Activated T-cell treated with anti-CD3 and anti-CD28 coated beads, Interleukin-2, amount 50 U/mL, for 24 hours (primary cell): Measurements from ENCODE around the gene LDLRAD3.

Experiments used
- DNase-seq: peaks from one replicate; pipeline ENCODE4 v3.0.0-alpha.2; 2020
- H3K27ac Mint-ChIP-seq: 2 replicates; pipeline ENCODE4 v1.8.0; 2020; ENCODE audit warnings: mild to moderate bottlenecking, mixed read lengths
- H3K27me3 Mint-ChIP-seq: 2 replicates; pipeline ENCODE4 v1.8.0; 2020; ENCODE audit warnings: mixed read lengths
- H3K36me3 Mint-ChIP-seq: 2 replicates; pipeline ENCODE4 v1.8.0; 2020; ENCODE audit warnings: low read depth, mixed read lengths
- H3K4me1 Mint-ChIP-seq: 2 replicates; pipeline ENCODE4 v1.8.0; 2020; ENCODE audit warnings: low read depth, mixed read lengths
- H3K4me3 Mint-ChIP-seq: 2 replicates; pipeline ENCODE4 v1.8.0; 2020; ENCODE audit warnings: mild to moderate bottlenecking, moderate library complexity, mixed read lengths
- H3K9me3 Mint-ChIP-seq: 2 replicates; pipeline ENCODE4 v1.8.0; 2020; ENCODE audit warnings: mixed read lengths

The LDLRAD3 gene

DNA sequence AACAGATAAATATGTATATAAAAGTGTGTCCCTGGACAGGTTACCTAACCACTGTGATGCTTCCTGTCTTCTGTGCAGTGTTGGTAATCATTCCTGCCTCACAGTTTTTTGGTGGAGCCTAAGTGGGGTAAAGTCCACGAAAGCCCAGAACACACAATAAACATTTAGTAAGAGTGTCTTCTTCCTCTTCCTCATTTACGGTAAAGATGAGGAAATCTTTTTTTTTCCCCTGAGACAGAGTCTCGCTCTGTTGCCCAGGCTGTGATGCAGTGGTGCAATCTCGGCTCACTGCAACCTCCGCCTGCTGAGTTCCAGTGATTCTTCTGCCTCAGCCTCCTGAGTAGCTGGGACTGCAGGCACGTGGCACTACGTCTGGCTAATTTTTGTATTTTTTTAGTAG, 117.1 kb downstream of the LDLRAD3 start:
- no peak overlapping the region for H3K27ac Mint-ChIP-seq
- H3K4me1 Mint-ChIP-seq = no peaks in the 10 kb centered on the region
- no peaks in the 10 kb centered on the region for H3K36me3 Mint-ChIP-seq
- no peak overlapping the region for H3K4me3 Mint-ChIP-seq
- peaks cover 13% of the 10 kb centered on the region for H3K27me3 Mint-ChIP-seq
- peaks cover 4% of the 10 kb centered on the region for H3K9me3 Mint-ChIP-seq
- DNase-seq = no peak

DNA sequence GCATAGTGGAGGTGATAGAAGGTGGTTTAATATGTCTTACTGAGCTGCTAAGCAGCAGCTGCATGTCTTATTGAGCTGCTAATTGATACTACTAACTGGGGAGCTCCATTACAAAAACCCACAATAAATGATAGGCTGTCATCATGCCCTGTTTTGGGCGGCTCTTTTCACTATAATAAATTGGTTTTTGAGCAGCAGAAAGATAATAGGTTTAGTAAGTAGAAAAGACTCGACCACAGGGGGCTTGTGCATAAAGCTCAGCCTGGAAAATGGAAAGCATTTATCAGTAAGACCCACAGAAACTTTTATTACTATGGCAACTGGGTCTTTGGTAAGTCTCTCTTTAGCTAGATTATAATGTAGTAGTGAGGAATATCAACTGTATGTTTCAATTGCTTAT, 117.6 kb downstream of the LDLRAD3 start:
- Mint-ChIP-seq H3K36me3 (no peaks in the 10 kb centered on the region), H3K9me3 (peaks cover 4% of the 10 kb centered on the region), H3K4me1 (no peaks in the 10 kb centered on the region), H3K27ac (no peak overlapping the region), H3K4me3 (no peak overlapping the region), H3K27me3 (peaks cover 13% of the 10 kb centered on the region)
- DNase-seq = no peak

DNA sequence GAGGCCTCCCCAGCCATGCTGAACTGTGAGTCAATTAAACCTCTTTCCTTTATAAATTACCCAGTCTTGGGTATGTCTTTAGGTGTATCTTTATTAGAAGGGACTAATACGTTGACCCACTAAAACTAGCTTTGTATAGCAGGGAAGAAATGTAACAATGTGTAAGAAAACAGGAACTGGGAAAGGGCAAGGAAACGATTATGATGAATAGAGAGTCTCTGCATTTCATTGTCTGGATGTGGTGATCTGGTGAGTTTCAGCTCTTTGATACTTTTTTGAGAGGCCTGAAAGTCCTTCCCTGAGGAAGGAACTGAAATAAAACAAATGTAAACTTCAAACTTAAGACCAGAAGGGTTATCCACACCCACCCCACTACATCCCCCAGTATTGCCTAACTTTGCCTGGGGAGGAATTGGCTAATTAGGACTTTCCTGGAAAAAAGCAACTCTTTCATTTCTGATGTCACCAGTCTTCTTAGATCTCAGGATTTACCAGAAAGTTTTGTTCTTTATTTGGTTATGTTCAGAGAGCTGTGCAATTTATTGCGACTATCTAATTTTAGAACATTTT, 119.0 kb downstream of the LDLRAD3 start:
- no peak overlapping the region for H3K27ac Mint-ChIP-seq
- DNase-seq = no peak
- H3K4me1 Mint-ChIP-seq = no peaks in the 10 kb centered on the region
- H3K36me3 Mint-ChIP-seq = no peaks in the 10 kb centered on the region
- H3K9me3 Mint-ChIP-seq = peaks cover 9% of the 10 kb centered on the region
- peaks cover 14% of the 10 kb centered on the region for H3K27me3 Mint-ChIP-seq
- no peak overlapping the region for H3K4me3 Mint-ChIP-seq

DNA sequence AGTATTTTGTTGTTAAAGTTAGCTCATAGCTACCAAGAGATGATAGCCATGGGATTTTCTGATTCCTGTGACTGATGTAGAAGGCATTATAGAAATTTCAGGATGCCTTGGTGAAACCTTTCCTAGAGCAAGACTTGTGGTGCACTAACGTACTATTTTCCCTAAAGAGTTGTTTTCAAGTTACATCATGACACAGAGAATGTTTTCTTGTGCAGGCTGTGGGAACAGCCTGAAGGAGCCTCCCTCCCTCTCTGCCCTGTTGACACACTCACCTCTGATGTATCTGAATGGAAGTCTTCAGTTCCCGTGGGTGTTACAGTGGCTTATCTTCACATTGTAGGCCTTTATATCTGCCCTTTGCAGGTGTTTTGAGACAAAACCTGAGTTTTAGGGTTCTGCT, 121.6 kb downstream of the LDLRAD3 start:
- Mint-ChIP-seq H3K4me3 (no peak overlapping the region), H3K27me3 (peaks cover 8% of the 10 kb centered on the region), H3K36me3 (no peaks in the 10 kb centered on the region), H3K27ac (no peak overlapping the region), H3K4me1 (no peaks in the 10 kb centered on the region), H3K9me3 (peaks cover 10% of the 10 kb centered on the region)
- no peak for DNase-seq

GRCh38 chr11:36066891-36067290, 123.0 kb downstream of the LDLRAD3 start:
- Mint-ChIP-seq H3K9me3 (peaks cover 8% of the 10 kb centered on the region), H3K27ac (no peak overlapping the region), H3K36me3 (no peaks in the 10 kb centered on the region), H3K4me1 (no peaks in the 10 kb centered on the region), H3K4me3 (no peak overlapping the region), H3K27me3 (peaks cover 9% of the 10 kb centered on the region)
- no peak for DNase-seq

- Mint-ChIP-seq H3K27ac (no peak overlapping the region), H3K27me3 (peaks cover 9% of the 10 kb centered on the region), H3K9me3 (peaks cover 7% of the 10 kb centered on the region), H3K4me3 (no peak overlapping the region), H3K4me1 (no peaks in the 10 kb centered on the region), H3K36me3 (no peaks in the 10 kb centered on the region)
- no peak for DNase-seq
Observed at GRCh38 chr11:36069576-36070212, 125.8 kb downstream of the LDLRAD3 start.

DNA sequence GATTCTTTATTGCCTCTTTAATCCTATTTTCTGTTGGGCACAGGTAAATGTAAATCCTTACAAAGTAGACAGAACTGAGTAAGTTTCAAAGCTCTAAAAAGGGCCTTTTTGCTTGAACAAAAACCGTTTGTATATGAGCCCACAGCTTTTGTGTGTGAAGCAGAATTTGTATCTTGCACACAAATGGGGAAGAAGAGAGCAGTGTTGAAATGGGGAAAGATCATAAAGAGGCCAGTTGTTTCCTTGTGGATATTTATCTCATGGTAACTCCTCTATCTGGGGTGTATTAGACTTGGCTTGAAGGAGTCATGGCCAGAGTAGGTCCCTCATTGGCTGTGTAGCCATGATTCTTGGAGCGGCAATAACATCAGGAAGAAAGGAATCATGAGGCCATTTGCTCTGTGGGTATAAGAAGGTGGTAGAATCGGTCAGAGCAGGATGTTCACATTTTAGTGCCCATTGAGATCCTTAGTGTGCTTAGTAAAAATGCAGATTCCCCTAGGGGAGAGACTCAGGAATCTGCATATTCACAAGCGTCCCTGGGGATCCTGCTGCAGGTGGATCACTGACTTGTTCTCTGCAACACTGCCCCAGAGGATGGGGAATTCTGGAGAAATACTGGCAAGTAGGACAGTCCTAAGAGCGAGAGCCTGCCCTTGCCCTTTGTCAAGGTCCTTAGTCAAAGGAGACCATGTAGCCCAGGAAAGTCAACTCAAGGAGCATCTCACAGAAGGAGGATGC, 126.5 kb downstream of the LDLRAD3 start:
- H3K27ac Mint-ChIP-seq = no peak overlapping the region
- H3K4me1 Mint-ChIP-seq = no peaks in the 10 kb centered on the region
- peaks cover 7% of the 10 kb centered on the region for H3K9me3 Mint-ChIP-seq
- no peak for DNase-seq
- peaks cover 7% of the 10 kb centered on the region for H3K27me3 Mint-ChIP-seq
- H3K36me3 Mint-ChIP-seq = no peaks in the 10 kb centered on the region
- no peak overlapping the region for H3K4me3 Mint-ChIP-seq

- DNase-seq = no peak
- peaks cover 7% of the 10 kb centered on the region for H3K9me3 Mint-ChIP-seq
- H3K4me1 Mint-ChIP-seq = no peaks in the 10 kb centered on the region
- no peak overlapping the region for H3K27ac Mint-ChIP-seq
- H3K36me3 Mint-ChIP-seq = no peaks in the 10 kb centered on the region
- H3K27me3 Mint-ChIP-seq = peaks cover 7% of the 10 kb centered on the region
- no peak overlapping the region for H3K4me3 Mint-ChIP-seq
Observed at GRCh38 chr11:36070954-36071330, 127.1 kb downstream of the LDLRAD3 start.

DNA sequence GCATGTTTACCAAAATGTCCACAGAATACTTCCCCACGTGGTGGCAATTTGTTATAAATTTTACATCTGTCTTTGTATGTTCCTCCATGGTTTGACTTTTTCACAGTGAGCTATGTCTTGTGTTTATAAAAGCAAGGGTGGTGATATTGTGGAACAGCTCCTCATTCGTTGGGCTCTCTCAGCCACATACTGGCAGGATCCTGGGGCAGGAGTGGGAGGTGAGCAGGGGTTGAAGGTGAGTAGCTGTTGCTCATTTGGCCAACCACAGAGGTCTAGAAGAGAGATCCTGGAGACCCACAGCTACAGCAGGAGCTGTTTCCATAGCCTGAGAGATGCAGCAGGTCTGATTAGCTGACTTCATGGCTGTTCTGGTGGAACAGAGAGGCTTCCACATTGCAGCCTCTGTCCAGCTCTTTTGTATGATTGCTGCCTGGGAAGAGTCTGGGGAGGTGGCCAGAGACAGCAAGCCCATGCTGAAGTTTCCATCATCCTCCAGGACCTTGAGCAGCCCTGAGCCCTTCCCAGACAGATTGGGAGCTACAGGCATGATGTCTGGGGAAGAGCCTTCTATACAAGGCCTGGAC, 128.1 kb downstream of the LDLRAD3 start:
- H3K9me3 Mint-ChIP-seq = peaks cover 3% of the 10 kb centered on the region
- H3K36me3 Mint-ChIP-seq = no peaks in the 10 kb centered on the region
- no peak for DNase-seq
- no peak overlapping the region for H3K27ac Mint-ChIP-seq
- H3K27me3 Mint-ChIP-seq = peaks cover 3% of the 10 kb centered on the region
- H3K4me3 Mint-ChIP-seq = no peak overlapping the region
- no peaks in the 10 kb centered on the region for H3K4me1 Mint-ChIP-seq

DNA sequence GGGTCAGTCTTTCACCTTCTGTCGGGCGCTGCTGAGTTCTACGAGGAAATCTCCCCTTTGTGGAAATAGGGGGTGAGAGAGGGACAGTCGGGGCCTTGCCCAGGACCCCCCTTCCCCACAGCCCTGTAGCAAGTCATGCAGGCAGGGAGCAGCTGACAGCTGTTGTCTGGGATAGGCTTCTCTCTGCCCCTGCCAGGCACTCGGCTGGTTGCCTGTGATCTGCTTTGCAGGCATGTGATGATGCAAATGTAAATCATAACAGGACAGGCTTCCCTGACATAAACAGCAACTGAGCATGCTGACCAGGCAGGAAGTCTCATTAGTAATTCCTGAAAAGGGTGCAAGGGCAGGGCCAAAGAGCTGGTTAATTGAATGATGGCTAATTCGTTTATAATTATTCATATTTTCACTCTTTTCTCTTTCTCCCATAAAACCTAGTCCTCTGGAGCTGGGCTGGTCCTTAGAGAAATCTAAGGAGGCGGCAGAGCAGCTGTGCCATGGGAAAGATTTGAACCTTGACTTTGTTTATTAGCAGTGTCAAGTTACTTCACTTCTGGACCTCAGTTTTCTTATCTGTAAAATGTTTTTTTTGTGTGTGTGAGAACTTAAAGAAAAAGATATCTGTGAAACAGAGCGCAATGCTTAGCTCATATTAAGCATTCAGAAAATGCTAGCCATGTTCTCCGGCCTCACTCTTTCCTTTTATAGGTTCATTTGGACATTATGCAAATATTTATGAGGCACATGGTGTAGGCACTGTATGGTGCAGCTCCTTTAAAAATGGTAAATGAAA, 129.7 kb downstream of the LDLRAD3 start:
- H3K4me3 Mint-ChIP-seq = no peak overlapping the region
- H3K4me1 Mint-ChIP-seq = no peaks in the 10 kb centered on the region
- no peak for DNase-seq
- no peaks in the 10 kb centered on the region for H3K9me3 Mint-ChIP-seq
- peaks cover 3% of the 10 kb centered on the region for H3K27me3 Mint-ChIP-seq
- H3K27ac Mint-ChIP-seq = no peak overlapping the region
- no peaks in the 10 kb centered on the region for H3K36me3 Mint-ChIP-seq

DNA sequence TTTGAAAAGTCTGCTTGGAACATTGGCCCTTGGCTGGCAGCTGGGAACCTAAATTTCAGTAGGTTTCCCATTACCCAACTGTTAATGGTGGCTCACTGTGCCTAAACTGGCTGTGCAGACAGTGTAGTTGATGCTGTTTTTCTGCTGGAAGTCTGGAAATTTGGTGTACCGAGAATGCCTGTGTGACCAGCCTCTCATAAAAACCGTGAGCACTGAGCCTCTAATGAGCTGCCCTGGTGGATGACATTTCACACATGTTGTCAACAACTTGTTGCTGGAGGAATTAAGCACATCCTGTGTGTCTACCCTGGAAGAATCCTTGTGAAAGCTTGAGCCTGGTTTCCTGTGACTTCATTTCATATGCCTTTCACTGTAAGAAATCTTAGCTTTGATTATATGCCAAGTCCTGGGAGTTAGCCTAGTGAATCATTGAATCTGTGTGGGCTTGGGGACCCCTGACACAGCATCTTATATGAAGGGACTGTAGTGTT, 131.1 kb downstream of the LDLRAD3 start:
- Mint-ChIP-seq H3K4me3 (no peak overlapping the region), H3K27ac (no peak overlapping the region), H3K36me3 (no peaks in the 10 kb centered on the region), H3K27me3 (peaks cover 3% of the 10 kb centered on the region), H3K4me1 (no peaks in the 10 kb centered on the region), H3K9me3 (no peaks in the 10 kb centered on the region)
- DNase-seq = no peak

GRCh38 chr11:36077368-36077767, 133.5 kb downstream of the LDLRAD3 start:
- Mint-ChIP-seq H3K4me1 (no peaks in the 10 kb centered on the region), H3K4me3 (no peak overlapping the region), H3K27me3 (no peaks in the 10 kb centered on the region), H3K36me3 (no peaks in the 10 kb centered on the region), H3K27ac (no peak overlapping the region), H3K9me3 (no peaks in the 10 kb centered on the region)
- DNase-seq = no peak

- H3K27ac Mint-ChIP-seq = no peak overlapping the region
- H3K4me3 Mint-ChIP-seq = no peak overlapping the region
- DNase-seq = no peak
- no peaks in the 10 kb centered on the region for H3K9me3 Mint-ChIP-seq
- H3K36me3 Mint-ChIP-seq = no peaks in the 10 kb centered on the region
- no peaks in the 10 kb centered on the region for H3K27me3 Mint-ChIP-seq
- no peaks in the 10 kb centered on the region for H3K4me1 Mint-ChIP-seq
Observed at GRCh38 chr11:36077886-36078685, 134.2 kb downstream of the LDLRAD3 start.

DNA sequence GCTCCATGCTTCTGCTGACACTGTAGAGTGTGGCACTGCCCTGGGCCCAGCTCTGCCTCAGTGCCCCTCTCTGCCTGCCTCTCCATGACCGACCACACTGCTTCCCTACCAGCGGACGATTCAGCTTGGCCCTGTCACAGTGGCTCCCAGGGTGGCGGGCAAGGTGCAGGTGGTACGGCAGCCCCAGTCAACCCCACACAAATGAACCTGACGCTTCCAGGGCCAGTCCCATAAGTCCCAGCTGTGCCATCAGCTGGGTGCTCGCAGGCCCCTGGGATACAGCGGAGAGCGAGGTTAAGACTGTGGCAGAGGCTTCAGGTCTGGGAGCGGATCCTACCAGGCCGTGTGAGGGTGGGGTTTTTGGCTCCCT, 134.8 kb downstream of the LDLRAD3 start:
- DNase-seq = no peak
- Mint-ChIP-seq H3K27me3 (no peaks in the 10 kb centered on the region), H3K9me3 (no peaks in the 10 kb centered on the region), H3K36me3 (no peaks in the 10 kb centered on the region), H3K4me3 (no peak overlapping the region), H3K27ac (no peak overlapping the region), H3K4me1 (no peaks in the 10 kb centered on the region)
